HuH-7 (cell line): ENCODE results near the gene RUVBL1.

Experiments used
- DNase-seq: peaks from one replicate; pipeline ENCODE4 v3.0.0; 2011; ENCODE audit warnings: low spot score

RUVBL1 gene

GRCh38 chr3:128082546-128082945, 41.1 kb downstream of the RUVBL1 start:
- DNase-seq: no peak

- DNase-seq: no peak
Observed at GRCh38 chr3:128081846-128082245, 41.8 kb downstream of the RUVBL1 start.

DNA sequence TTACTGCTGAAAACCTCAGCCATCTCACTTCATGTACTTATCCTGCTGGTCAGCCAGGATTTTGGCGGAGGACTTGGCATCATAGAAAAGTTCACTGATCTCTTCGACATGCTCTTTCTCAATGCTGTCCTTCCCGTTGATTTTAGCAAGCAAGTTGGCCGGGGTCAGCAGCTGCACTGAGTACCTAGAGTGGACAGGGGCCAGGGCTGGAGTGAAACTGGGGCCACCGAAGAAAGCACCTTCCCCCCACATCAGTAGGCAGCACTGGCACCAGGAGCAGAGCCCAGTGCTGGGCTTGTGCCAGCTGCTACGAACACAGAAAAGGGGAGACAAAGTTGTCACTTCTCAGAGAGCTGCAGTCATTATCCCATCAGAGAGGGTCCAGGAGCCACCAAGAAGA, 42.4 kb downstream of the RUVBL1 start:
- DNase-seq: no peak

GRCh38 chr3:128080323-128081080, 43.1 kb downstream of the RUVBL1 start:
- no peak for DNase-seq

- DNase-seq: no peak
Observed at GRCh38 chr3:128079823-128080222, 43.8 kb downstream of the RUVBL1 start.

DNA sequence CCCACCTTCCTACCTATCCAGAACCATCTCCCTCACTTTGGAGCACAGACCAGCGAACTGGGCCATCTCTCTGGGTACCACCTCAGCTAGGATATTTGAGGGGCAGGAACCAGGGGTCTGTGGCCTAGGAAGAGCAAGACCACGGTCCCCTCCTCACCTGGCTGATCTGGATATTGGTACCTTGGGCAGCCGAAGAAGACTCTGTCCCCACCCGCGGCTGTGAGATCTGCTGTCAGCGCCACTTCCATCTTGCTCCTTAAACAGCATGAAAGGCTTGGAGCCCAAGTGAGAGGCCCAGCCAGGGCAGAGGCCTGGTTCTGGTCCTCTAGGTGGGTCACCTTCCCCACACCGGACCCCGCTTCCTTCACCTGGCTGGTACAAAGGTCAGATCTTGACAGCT, 44.7 kb downstream of the RUVBL1 start:
- DNase-seq: no peak

GRCh38 chr3:128078322-128078721, 45.3 kb downstream of the RUVBL1 start:
- DNase-seq: no peak

GRCh38 chr3:128077665-128078064, 45.9 kb downstream of the RUVBL1 start:
- DNase-seq: no peak

- no peak for DNase-seq
Observed at GRCh38 chr3:128077202-128077624, 46.4 kb downstream of the RUVBL1 start.

- no peak for DNase-seq
Observed at GRCh38 chr3:128076483-128077201, 47.0 kb downstream of the RUVBL1 start.

- DNase-seq: no peak
Observed at GRCh38 chr3:128075522-128076482, 47.8 kb downstream of the RUVBL1 start.

DNA sequence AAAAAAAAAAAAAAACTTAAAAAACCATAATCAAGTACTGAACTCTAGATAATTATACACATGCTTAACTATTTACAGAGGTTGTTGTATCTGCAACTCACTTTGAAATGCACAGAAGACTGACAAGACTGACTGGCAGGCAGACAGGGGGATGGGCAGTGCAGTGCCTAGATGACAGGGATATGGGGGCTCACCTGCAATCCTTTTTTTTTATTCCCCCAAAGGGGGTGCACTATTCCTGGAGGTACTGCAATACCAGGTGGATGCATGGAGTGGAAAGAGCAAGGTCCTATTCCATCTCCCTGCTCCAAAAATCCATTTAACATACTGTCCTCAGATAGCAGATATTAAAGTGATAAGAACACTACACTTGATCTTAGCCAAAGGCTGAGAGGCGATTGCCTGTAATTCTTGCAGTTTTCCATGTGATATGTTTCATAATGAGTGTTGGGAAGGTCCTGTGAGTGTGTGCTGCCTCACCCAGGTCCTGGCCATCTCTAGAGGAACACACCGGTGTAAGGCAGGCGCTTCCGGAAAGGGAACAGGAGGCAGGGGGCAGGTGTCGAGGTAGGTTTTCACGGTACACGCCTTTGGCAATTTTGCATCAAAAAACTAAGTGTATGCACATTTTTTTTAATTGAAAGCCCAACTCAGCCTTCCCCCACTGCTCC, 48.6 kb downstream of the RUVBL1 start:
- no peak for DNase-seq

- DNase-seq: no peak
Observed at GRCh38 chr3:128073807-128074206, 49.8 kb downstream of the RUVBL1 start.

DNA sequence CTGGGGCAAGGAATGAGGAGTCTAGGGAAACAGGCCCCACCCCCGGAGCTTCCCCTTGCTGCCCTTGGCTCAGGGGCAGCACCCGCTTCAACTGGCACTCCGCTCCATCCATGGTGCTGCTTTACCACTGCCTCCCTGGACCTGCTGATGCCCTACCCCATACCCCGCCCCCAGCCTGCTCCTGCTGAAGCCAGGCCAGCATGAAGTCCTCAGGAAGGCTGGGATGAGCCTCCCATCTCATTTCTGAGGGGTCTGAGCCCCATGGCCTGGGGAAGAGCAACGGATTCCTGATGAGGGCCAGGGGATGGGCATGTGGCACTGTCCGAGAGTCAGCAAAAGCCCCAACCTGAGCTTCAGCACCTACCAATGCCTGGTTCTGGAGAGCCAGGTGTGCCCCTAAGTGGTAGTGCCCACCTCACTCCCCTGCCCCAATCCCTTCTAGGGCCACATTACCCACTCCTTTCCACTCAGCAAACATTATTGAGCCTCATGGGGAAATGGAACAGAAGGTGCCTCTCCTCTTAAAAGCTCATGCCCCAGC, 50.4 kb downstream of the RUVBL1 start:
- no peak for DNase-seq

DNA sequence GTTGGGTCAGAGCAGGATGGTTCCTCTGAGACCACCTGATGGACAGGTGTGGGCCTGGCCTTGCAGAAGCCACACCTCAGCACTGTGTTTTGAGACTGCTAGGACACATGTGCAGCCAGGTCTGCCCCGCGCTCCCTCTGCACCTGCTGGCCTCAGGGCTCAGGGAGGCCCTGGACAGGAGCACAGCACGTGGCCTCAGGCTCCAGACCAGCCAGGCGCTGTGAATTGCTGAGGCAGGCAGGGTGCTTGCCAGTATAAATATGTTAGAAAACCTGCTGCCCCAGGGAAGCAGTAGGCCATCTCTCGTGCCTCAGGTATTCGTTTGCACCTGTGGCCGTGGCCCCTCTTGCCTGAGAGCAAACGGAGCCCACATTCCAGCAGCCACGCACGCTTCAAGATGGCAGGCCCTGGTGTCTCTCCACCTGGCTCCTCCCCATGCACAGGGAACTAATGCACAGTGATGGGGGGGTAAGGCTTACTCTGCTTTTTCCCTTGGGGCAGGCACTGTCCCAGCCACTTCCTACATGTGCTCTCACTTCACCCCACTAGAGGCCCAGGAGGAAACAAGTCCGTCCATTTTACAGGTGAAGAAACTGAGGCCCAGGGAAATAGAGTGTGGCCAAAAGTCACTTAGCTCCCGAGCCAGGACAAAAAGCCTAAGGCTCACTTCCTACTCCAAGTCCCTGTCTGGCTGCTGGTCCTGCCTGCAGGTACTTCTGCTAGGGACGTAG, 51.0 kb downstream of the RUVBL1 start:
- no peak for DNase-seq

- no peak for DNase-seq
Observed at GRCh38 chr3:128071771-128072453, 51.7 kb downstream of the RUVBL1 start.

DNA sequence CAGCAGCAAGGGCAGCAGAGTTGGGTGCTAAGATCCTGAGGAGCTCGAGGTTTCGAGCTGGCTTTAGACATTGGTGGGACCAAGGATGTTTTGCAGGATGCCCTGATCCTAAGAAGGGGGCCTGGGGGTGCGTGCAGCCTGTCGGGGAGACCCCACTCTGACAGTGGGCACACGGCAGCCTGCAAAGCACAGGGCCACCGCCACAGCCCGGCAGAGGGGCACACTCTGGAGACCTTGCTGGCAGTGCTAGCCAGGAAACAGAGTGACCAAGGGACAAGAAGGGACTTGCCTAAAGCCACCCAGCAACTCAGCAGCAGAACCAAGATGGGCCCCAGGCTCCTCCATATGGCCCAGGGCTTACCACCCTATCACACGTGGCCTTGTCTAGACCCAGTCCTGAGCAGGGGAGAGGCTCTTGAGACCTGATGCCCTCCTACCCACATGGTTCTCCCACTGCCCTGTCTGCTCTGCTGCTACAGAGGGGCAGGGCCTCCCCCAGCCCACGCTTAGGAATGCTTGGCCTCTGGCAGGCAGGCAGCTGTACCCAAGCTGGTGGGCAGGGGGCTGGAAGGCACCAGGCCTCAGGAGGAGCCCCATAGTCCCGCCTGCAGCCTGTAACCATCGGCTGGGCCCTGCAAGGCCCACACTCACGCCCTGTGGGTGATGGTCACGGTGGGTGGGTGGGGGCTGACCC, 52.6 kb downstream of the RUVBL1 start:
- no peak for DNase-seq

- DNase-seq: no peak
Observed at GRCh38 chr3:128069271-128069670, 54.3 kb downstream of the RUVBL1 start.

GRCh38 chr3:128068156-128068620, 55.4 kb downstream of the RUVBL1 start:
- peak; percentile 77 for DNase-seq

GRCh38 chr3:128067489-128067888, 56.1 kb downstream of the RUVBL1 start:
- DNase-seq: no peak
